Esophagus muscularis mucosa (tissue), 4 donors: ENCODE data around the gene SFMBT1. TPM values are rescaled to one million over a fixed set of nuclear protein-coding genes. Genes with fewer than 3 reads are reported as not detected.
A peak's percentile ranks its signal among the peaks of the same experiment; 100 is the strongest.

Experiments
- DNase-seq: peaks from one replicate; pipeline ENCODE4 v3.0.0-alpha.2; 2017; ENCODE audit errors: extremely low spot score
- H3K27ac ChIP-seq, 4 donors: fragments of 200-600 bp; sonication (generic); replicated peaks in 1 of 4; 1 replicate in 3 of 4; 2 replicates in 1 of 4; pipeline ENCODE4 v1.5.1; 2016 to 2019; ENCODE audit warnings: mild to moderate bottlenecking in 1 of 4
- H3K27me3 ChIP-seq, 4 donors: fragments of 200-600 bp; sonication (generic); one replicate each; pipeline versions ENCODE4 v1.5.1 to v1.6.0; 2016 to 2019
- H3K36me3 ChIP-seq, 4 donors: fragments of 200-600 bp; sonication (generic); one replicate each; pipeline ENCODE4 v1.5.1; 2016 to 2019
- H3K4me1 ChIP-seq, 4 donors: fragments of 200-600 bp; sonication (generic); one replicate each; pipeline ENCODE4 v1.5.1; 2016 to 2019
- H3K4me3 ChIP-seq, 4 donors: fragments of 200-600 bp; sonication (generic); 1 replicate in 2 of 4; 2 replicates in 2 of 4; pipeline ENCODE4 v1.5.1; 2016 to 2019; ENCODE audit warnings: mild to moderate bottlenecking in 4 of 4, moderate library complexity in 1 of 4
- H3K9me3 ChIP-seq, 4 donors: fragments of 200-600 bp; sonication (generic); 1 replicate in 3 of 4; 2 replicates in 1 of 4; pipeline ENCODE4 v1.5.1; 2016 to 2019
- EP300 ChIP-seq: sonication (generic); formaldehyde crosslinking; IDR thresholded peaks from one replicate; pipeline ENCODE4 v1.6.1; 2017; ENCODE audit warnings: antibody characterized with exemption
- POLR2A ChIP-seq: fragments of 450-650 bp; IDR thresholded peaks from one replicate; pipeline ENCODE4 v1.6.1; 2017; ENCODE audit warnings: antibody characterized with exemption, moderate library complexity, mild to moderate bottlenecking, low read depth
- POLR2AphosphoS5 ChIP-seq, 2 donors: sonication (generic); formaldehyde crosslinking; IDR thresholded peaks; one replicate each; pipeline ENCODE4 v1.6.1; 2017; ENCODE audit warnings: antibody characterized with exemption in 2 of 2
- WGBS: methylation state at CpG from one replicate; pipeline ENCODE4 v1.1.5; 2018; 5-methylcytosine and 5-hydroxymethylcytosine counted together
- intact Hi-C: fragments of 100-400 bp; cut with DNase I; formaldehyde crosslinking; loops from one replicate; pipeline ENCODE4 v1.15.1; 2023
- total RNA-seq, 4 donors: library from RNA; depleted of rRNA; stranded (reverse); fragments of >200 nt; gene quantifications; one replicate each; pipeline versions ENCODE4 v1.1.0 to v1.2.1, GENCODE V29; 2016
- TF ChIP-seq, protein P1 (sequence below), 3 experiments: fragments of 200-600 bp in 2 of 3; fragments of 450-650 bp in 1 of 3; sonication (generic) in 2 of 3; IDR thresholded peaks; one replicate each; pipeline ENCODE4 v1.5.1; 2017 to 2019; ENCODE audit warnings: antibody characterized with exemption in 3 of 3, mild to moderate bottlenecking in 2 of 3, moderate library complexity in 1 of 3

SFMBT1 gene
- total RNA-seq, 4 donors from 2014 or later, result 15.4 to 27.6 (median 21.4) TPM

DNA sequence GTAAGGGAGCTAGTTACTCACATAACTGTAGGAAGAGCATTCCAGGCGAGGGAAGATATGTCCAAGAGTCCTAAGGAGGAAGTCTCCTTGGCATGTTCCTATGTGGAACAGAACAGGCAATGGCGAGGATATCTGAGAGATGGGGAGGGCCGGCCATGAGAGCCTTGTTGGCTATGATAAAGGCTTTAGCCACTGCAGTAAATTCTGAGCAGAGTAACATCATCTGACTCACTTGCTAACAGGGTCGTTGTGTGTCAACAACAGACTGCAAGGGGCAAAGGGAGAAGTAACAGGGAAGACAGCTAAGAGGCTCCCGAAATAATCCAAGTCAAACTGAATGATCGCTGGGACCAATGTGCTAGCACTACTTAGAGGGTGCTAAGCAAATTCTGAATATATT, 21.6 kb downstream of the SFMBT1 start:
- WGBS, result 91% methylated on average over 6 of the region's 6 CpGs

DNA sequence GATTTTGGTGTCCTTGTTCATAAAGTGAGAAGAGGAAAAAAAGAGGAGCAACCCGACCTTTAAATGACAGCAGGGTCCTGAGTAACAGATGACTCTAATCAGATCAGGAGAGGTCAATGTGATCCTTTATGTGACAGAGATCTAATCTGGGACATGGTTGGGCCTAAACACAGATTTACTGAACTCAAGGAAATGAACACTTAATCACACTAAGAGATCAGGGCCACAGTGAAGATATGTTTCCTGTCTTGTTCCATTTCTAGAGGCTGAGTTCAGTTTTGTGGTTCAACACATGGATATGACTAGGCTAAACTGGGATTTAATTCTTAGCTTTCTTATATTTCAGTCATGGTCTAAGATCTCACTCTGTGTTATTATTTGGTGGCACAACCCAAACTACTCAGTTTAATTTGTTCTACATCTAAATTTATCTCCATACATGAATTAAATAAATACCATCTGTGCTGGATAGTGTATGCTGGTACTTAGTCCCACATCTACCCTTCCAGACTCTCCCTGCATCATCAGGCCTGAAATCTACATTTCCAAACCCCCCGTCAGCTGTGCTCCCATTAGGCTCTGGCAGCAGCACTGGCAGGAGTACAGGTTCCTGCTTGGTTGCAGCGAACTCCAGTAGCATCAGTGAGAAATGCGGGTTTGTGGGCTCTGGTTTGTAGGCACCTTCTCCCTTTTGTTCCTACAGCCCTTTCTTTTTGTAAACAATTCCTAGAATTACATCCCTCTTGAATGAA, 22.6 kb downstream of the SFMBT1 start:
- TF ChIP-seq POLR2A, result no peak
- TF ChIP-seq, protein P1, sequence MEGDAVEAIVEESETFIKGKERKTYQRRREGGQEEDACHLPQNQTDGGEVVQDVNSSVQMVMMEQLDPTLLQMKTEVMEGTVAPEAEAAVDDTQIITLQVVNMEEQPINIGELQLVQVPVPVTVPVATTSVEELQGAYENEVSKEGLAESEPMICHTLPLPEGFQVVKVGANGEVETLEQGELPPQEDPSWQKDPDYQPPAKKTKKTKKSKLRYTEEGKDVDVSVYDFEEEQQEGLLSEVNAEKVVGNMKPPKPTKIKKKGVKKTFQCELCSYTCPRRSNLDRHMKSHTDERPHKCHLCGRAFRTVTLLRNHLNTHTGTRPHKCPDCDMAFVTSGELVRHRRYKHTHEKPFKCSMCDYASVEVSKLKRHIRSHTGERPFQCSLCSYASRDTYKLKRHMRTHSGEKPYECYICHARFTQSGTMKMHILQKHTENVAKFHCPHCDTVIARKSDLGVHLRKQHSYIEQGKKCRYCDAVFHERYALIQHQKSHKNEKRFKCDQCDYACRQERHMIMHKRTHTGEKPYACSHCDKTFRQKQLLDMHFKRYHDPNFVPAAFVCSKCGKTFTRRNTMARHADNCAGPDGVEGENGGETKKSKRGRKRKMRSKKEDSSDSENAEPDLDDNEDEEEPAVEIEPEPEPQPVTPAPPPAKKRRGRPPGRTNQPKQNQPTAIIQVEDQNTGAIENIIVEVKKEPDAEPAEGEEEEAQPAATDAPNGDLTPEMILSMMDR (IDR thresholded peaks at IDR 0.05), result no peak
- no peak for TF ChIP-seq EP300
- TF ChIP-seq POLR2AphosphoS5 (IDR thresholded peaks at IDR 0.05), result no peak
- H3K27ac ChIP-seq, result no peak overlapping the region
- H3K4me1 ChIP-seq, result peaks cover 0 to 11% (median 7%) of the 10 kb centered on the region in 4 donors
- H3K9me3 ChIP-seq, result no peaks in the 10 kb centered on the region
- peak; percentile 5 for DNase-seq
- 88% methylated on average over 4 of the region's 4 CpGs for WGBS
- intact Hi-C loops, result no loop called here
- H3K4me3 ChIP-seq, result no peak overlapping the region
- H3K27me3 ChIP-seq, result no peaks in the 10 kb centered on the region
- H3K36me3 ChIP-seq, result no peaks in the 10 kb centered on the region

More for the DNA sequence above, 21.6 kb downstream of the SFMBT1 start:
- intact Hi-C loops, result no loop called here
- Histone ChIP-seq H3K27ac (no peak overlapping the region), H3K27me3 (no peaks in the 10 kb centered on the region), H3K36me3 (no peaks in the 10 kb centered on the region), H3K4me1 (peaks cover 0 to 11% (median 7%) of the 10 kb centered on the region in 4 donors), H3K4me3 (no peak overlapping the region), H3K9me3 (no peaks in the 10 kb centered on the region)
- TF ChIP-seq POLR2A (no peak), EP300 (no peak), POLR2AphosphoS5 (IDR thresholded peaks at IDR 0.05) (no peak)
- TF ChIP-seq, protein P1 (IDR thresholded peaks at IDR 0.05), result no peak
- DNase-seq, result no peak

DNA sequence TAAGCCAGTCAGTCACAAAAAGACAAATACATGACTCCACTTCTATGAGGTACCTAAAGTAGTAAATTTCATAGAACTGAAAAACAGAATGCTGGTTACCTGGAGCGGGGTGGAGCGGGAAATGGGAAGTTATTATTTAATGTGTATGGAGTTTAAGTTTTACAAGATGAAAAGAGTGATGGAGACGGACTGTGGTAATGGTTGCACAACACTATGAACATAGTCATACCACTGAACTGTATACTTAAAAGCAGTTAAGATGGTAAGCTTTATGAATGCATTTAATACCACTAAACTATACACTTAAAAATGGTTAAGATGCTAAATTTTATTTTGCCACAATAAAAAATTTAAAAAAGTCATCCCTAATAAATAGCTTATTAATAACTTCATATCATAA, 23.2 kb downstream of the SFMBT1 start:
- H3K4me3 ChIP-seq, result no peak overlapping the region
- H3K4me1 ChIP-seq, result peaks cover 0 to 9% (median 6%) of the 10 kb centered on the region in 4 donors
- H3K9me3 ChIP-seq, result no peaks in the 10 kb centered on the region
- H3K27ac ChIP-seq, result no peak overlapping the region
- no peaks in the 10 kb centered on the region for H3K36me3 ChIP-seq
- no peak for TF ChIP-seq EP300
- TF ChIP-seq, protein P1 (IDR thresholded peaks at IDR 0.05), result no peak
- TF ChIP-seq POLR2AphosphoS5 (IDR thresholded peaks at IDR 0.05), result no peak
- peak; percentile 39 for DNase-seq
- H3K27me3 ChIP-seq, result no peaks in the 10 kb centered on the region
- intact Hi-C loops, result no loop called here
- WGBS, result 90% methylated on average over 3 of the region's 3 CpGs

DNA sequence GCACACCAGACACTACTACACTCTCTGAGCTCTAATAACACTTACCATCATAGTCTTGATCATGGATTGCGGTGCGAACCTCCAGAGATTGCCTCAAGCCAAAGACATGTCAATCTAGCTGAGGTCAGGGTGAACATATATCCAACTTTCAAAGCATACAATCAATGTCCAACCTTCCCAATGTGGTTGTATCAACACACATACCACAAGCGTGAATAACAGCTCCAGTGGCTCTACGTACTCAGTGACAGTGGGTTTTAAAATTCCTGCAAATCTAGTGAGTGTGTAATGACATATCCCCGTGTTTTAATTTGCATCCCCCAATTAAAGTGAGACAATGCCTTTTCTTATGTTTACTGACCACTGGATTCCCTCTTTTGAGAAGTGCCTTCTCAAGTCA, 29.6 kb downstream of the SFMBT1 start:
- H3K27me3 ChIP-seq, result no peaks in the 10 kb centered on the region
- TF ChIP-seq POLR2AphosphoS5 (IDR thresholded peaks at IDR 0.05) (no peak), POLR2A (no peak), EP300 (no peak)
- TF ChIP-seq, protein P1 (IDR thresholded peaks at IDR 0.05), result no peak
- no peak overlapping the region for H3K4me3 ChIP-seq
- H3K27ac ChIP-seq, result no peak overlapping the region
- intact Hi-C loops, result no loop called here
- 93% methylated on average over 5 of the region's 5 CpGs for WGBS
- DNase-seq, result no peak
- no peaks in the 10 kb centered on the region for H3K36me3 ChIP-seq
- H3K9me3 ChIP-seq, result no peaks in the 10 kb centered on the region
- no peaks in the 10 kb centered on the region for H3K4me1 ChIP-seq

DNA sequence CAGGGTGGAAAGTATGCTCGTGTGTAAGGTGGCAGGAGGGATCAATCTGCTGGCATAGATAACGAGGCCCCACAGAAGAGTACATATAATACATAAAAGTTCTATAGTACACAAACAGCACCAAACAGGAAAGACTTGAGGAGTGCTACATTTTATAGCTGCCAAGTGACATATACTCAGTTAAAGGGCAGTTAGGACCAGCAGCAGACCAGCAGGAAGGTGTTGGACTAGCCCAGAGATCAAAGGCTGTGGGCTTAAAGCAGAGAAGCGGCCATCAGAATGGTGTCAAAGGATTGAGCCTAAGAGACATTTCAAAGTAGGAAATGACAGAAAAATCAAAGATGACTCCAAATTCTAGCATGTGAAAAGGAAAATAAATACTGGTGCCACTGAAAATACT, 34.5 kb downstream of the SFMBT1 start:
- Histone ChIP-seq H3K4me3 (no peak overlapping the region), H3K27ac (no peak overlapping the region), H3K27me3 (no peaks in the 10 kb centered on the region), H3K4me1 (peaks cover 0 to 13% (median 0%) of the 10 kb centered on the region in 4 donors), H3K9me3 (no peaks in the 10 kb centered on the region), H3K36me3 (no peaks in the 10 kb centered on the region)
- 83% methylated on average over 3 of the region's 3 CpGs for WGBS
- DNase-seq, result no peak
- intact Hi-C loops, result no loop called here
- TF ChIP-seq, protein P1 (IDR thresholded peaks at IDR 0.05), result no peak
- TF ChIP-seq EP300 (no peak), POLR2A (no peak), POLR2AphosphoS5 (IDR thresholded peaks at IDR 0.05) (no peak)
